Caco-2 (cell line): ENCODE measurements around the gene FILIP1. TPM values are rescaled to one million over a fixed set of nuclear protein-coding genes. Genes with fewer than 3 reads are reported as not detected.
"Not testable (repeated sequence)": the region's sequence is repeated elsewhere in the genome, so short reads cannot be mapped to it uniquely, and the experiment has no call there.

Source experiments
- BruUV-seq: library from RNA; stranded (reverse); fragments of 400-500 nt; replicated peaks from 2 replicates; lab custom pipeline; 2021; lab: Mats Ljungman, UMichigan
- CTCF ChIA-PET: fragments of 300-600 bp; sonication (Branson Sonifier 250); formaldehyde crosslinking; loops from one replicate; lab custom pipeline; 2022; ENCODE audit warnings: antibody characterized with exemption; lab: Charles Lee
- POLR2A ChIA-PET: fragments of 300-600 bp; sonication (Branson Sonifier 250); formaldehyde crosslinking; loops from one replicate; lab custom pipeline; 2022; ENCODE audit warnings: antibody characterized with exemption; lab: Charles Lee
- DNase-seq, 2 experiments: peaks; one replicate each; pipeline versions ENCODE4 v3.0.0 to v3.0.0-alpha.2; 2020 to 2022
- H3K27me3 ChIP-seq: replicated peaks from 2 replicates; pipeline ENCODE4 v1.6.0; 2011; ENCODE audit warnings: low read length; ENCODE audit not compliant: control insufficient read depth, insufficient read depth
- H3K36me3 ChIP-seq: 2 replicates; pipeline ENCODE4 v1.5.1; 2011; ENCODE audit warnings: low read length; ENCODE audit not compliant: control insufficient read depth, insufficient read depth
- H3K4me1 ChIP-seq: fragments of 250-450 bp; sonication (Bioruptor Pico); 2 replicates; pipeline ENCODE4 v1.5.1; 2020; ENCODE audit warnings: mild to moderate bottlenecking
- H3K4me3 ChIP-seq: 2 replicates; pipeline ENCODE4 v1.5.1; 2011; ENCODE audit warnings: low read depth, mild to moderate bottlenecking, control low read depth, low read length
- H3K9me3 ChIP-seq: fragments of 250-450 bp; sonication (Bioruptor Pico); 2 replicates; pipeline ENCODE4 v1.5.1; 2020; ENCODE audit warnings: mild to moderate bottlenecking, moderate library complexity
- H3K27ac Mint-ChIP-seq: one replicate; pipeline ENCODE4 v1.8.0; 2022; ENCODE audit warnings: mixed read lengths; ENCODE audit not compliant: unreplicated experiment
- H3K27me3 Mint-ChIP-seq: one replicate; pipeline ENCODE4 v1.8.0; 2022; ENCODE audit warnings: mixed read lengths; ENCODE audit not compliant: insufficient read depth, unreplicated experiment
- H3K36me3 Mint-ChIP-seq: one replicate; pipeline ENCODE4 v1.8.0; 2022; ENCODE audit warnings: mild to moderate bottlenecking, mixed read lengths; ENCODE audit not compliant: insufficient read depth, unreplicated experiment
- H3K4me1 Mint-ChIP-seq: one replicate; pipeline ENCODE4 v1.8.0; 2022; ENCODE audit warnings: low read depth, mixed read lengths; ENCODE audit not compliant: unreplicated experiment
- H3K4me3 Mint-ChIP-seq: one replicate; pipeline ENCODE4 v1.8.0; 2022; ENCODE audit warnings: mild to moderate bottlenecking, moderate library complexity, mixed read lengths; ENCODE audit not compliant: unreplicated experiment
- H3K9me3 Mint-ChIP-seq: one replicate; pipeline ENCODE4 v1.8.0; 2022; ENCODE audit warnings: mixed read lengths; ENCODE audit not compliant: unreplicated experiment
- CTCF ChIP-seq, 2 experiments: fragments of 200-600 bp in 1 of 2; IDR thresholded peaks; 1 replicate in 1 of 2; 2 replicates in 1 of 2; pipeline versions ENCODE4 v1.5.1 to v1.8.0; 2011 to 2022; ENCODE audit warnings: antibody characterized with exemption in 1 of 2, control low read depth in 1 of 2, inconsistent platforms in 1 of 2, low read depth in 1 of 2, low read length in 1 of 2, mild to moderate bottlenecking in 1 of 2, moderate library complexity in 1 of 2; ENCODE audit not compliant: insufficient read depth in 1 of 2, severe bottlenecking in 1 of 2, unreplicated experiment in 1 of 2
- intact Hi-C: fragments of 100-400 bp; cut with micrococcal nuclease; formaldehyde crosslinking; loops from one replicate; pipeline ENCODE4 v1.10.0; 2022; ENCODE audit not compliant: unreplicated experiment
- total RNA-seq: library from RNA; stranded (reverse); gene quantifications from 2 replicates; pipeline ENCODE4 v1.2.3, GENCODE V29; 2022

Gene FILIP1
- total RNA-seq, 1 experiment from 2014 or later = 0.07 TPM

- peaks cover 6% of the 10 kb centered on the region; the same call in 1 of the 2 replicates for H3K4me1 ChIP-seq
- no peaks in the 10 kb centered on the region for H3K27me3 ChIP-seq
- no peak overlapping the region for H3K4me3 ChIP-seq
- H3K36me3 ChIP-seq = no peaks in the 10 kb centered on the region
- intact Hi-C loops = no loop called here
- no peak for TF ChIP-seq CTCF (IDR thresholded peaks at IDR 0.05; ENCODE audit: insufficient read depth in 1 of 2, low read depth in 1 of 2, low read length in 1 of 2, severe bottlenecking in 1 of 2, unreplicated experiment in 1 of 2)
- Mint-ChIP-seq H3K36me3 (peaks cover 4% of the 10 kb centered on the region), H3K27me3 (peaks cover 3% of the 10 kb centered on the region), H3K4me3 (no peak overlapping the region), H3K27ac (no peak overlapping the region), H3K4me1 (no peaks in the 10 kb centered on the region), H3K9me3 (peaks cover 9% of the 10 kb centered on the region)
- no peaks in the 10 kb centered on the region for H3K9me3 ChIP-seq
- no peak for DNase-seq
- BruUV-seq = no TSS peak
- ChIA-PET POLR2A (no interaction called here), CTCF (no interaction called here)
Observed at GRCh38 chr6:75444899-75445298, 48.7 kb downstream of the FILIP1 start.

GRCh38 chr6:75441883-75442282 is 51.7 kb downstream of the FILIP1 start:
- H3K36me3 ChIP-seq, intact Hi-C loops, H3K36me3 Mint-ChIP-seq, H3K9me3 Mint-ChIP-seq, H3K4me3 Mint-ChIP-seq, H3K4me1 Mint-ChIP-seq, POLR2A ChIA-PET, CTCF ChIA-PET, H3K27me3 Mint-ChIP-seq, DNase-seq, BruUV-seq, H3K27me3 ChIP-seq, H3K4me3 ChIP-seq, H3K27ac Mint-ChIP-seq, H3K9me3 ChIP-seq: not testable (repeated sequence)
- peaks cover 21% of the 10 kb centered on the region for H3K4me1 ChIP-seq

- H3K9me3 Mint-ChIP-seq, H3K27me3 ChIP-seq, H3K4me1 Mint-ChIP-seq, DNase-seq, intact Hi-C loops, CTCF ChIA-PET, H3K4me3 ChIP-seq, BruUV-seq, H3K9me3 ChIP-seq, H3K27me3 Mint-ChIP-seq, H3K36me3 Mint-ChIP-seq, H3K27ac Mint-ChIP-seq, H3K36me3 ChIP-seq, H3K4me3 Mint-ChIP-seq, POLR2A ChIA-PET: not testable (repeated sequence)
- peaks cover 21% of the 10 kb centered on the region for H3K4me1 ChIP-seq
Observed at GRCh38 chr6:75441479-75441878, 52.1 kb downstream of the FILIP1 start.

GRCh38 chr6:75438442-75439116 is 55.0 kb downstream of the FILIP1 start:
- Histone ChIP-seq H3K36me3 (no peaks in the 10 kb centered on the region), H3K27me3 (no peaks in the 10 kb centered on the region), H3K9me3 (no peaks in the 10 kb centered on the region), H3K4me3 (no peak overlapping the region), H3K4me1 (peaks cover 21% of the 10 kb centered on the region)
- no peak overlapping the region for H3K4me3 Mint-ChIP-seq
- BruUV-seq = no TSS peak
- no peak overlapping the region for H3K27ac Mint-ChIP-seq
- TF ChIP-seq CTCF (IDR thresholded peaks at IDR 0.05; ENCODE audit: insufficient read depth in 1 of 2, low read depth in 1 of 2, low read length in 1 of 2, severe bottlenecking in 1 of 2, unreplicated experiment in 1 of 2) = no peak
- POLR2A ChIA-PET = no interaction called here
- H3K4me1 Mint-ChIP-seq = no peaks in the 10 kb centered on the region
- H3K36me3 Mint-ChIP-seq = peaks cover 4% of the 10 kb centered on the region
- CTCF ChIA-PET = interaction anchor here (0.6 kb wide), 1 partner anchor 19 kb away, joined by 4 read pairs; no protein-coding TSS in a partner anchor
- intact Hi-C loops = no loop called here
- no peak for DNase-seq
- no peaks in the 10 kb centered on the region for H3K27me3 Mint-ChIP-seq
- H3K9me3 Mint-ChIP-seq = peaks cover 9% of the 10 kb centered on the region
